K562 (cell line): ENCODE measurements around the gene TPD52L1. TPM values are rescaled to one million over a fixed set of nuclear protein-coding genes. Genes with fewer than 3 reads are reported as not detected.
A peak's percentile ranks its signal among the peaks of the same experiment; 100 is the strongest.

ENCODE experiments used
- BACH1 ChIP-seq: fragments of 200-800 bp; sonication (Bioruptor generic); IDR thresholded peaks from 2 replicates; pipeline ENCODE4 v1.6.1; 2016; ENCODE audit warnings: missing genetic modification characterization, missing compliant biosample characterization
- ESRRB ChIP-seq: fragments of 250-450 bp; sonication (Bioruptor Pico); IDR thresholded peaks from 2 replicates; pipeline ENCODE4 v1.5.0; 2020; ENCODE audit warnings: mild to moderate bottlenecking, moderate library complexity, borderline replicate concordance
- FOXM1 ChIP-seq, 2 experiments: fragments of 450-650 bp in 1 of 2; sonication (generic) in 1 of 2; formaldehyde crosslinking in 1 of 2; IDR thresholded peaks; 2 replicates each; pipeline versions ENCODE4 v1.6.1 to v1.9.0; 2017 to 2022; ENCODE audit warnings: low read depth in 2 of 2, mild to moderate bottlenecking in 2 of 2, missing genetic modification reagents in 1 of 2, moderate library complexity in 1 of 2
- HDAC1 ChIP-seq, 2 experiments: fragments of 450-650 bp; IDR thresholded peaks; 2 replicates each; pipeline ENCODE4 v1.6.1; 2016 to 2017; ENCODE audit warnings: inconsistent platforms in 1 of 2, mild to moderate bottlenecking in 1 of 2, moderate library complexity in 1 of 2
- HMG20A ChIP-seq: fragments of 450-650 bp; formaldehyde crosslinking; conservative IDR thresholded peaks from 2 replicates; pipeline ENCODE4 v1.4.0; 2020; ENCODE audit warnings: mild to moderate bottlenecking, mixed read lengths
- KAT7 ChIP-seq: sonication (generic); formaldehyde crosslinking; IDR thresholded peaks from 2 replicates; pipeline ENCODE4 v1.8.0; 2022; ENCODE audit warnings: missing genetic modification reagents, mild to moderate bottlenecking, borderline replicate concordance
- KDM2B ChIP-seq: fragments of 250-450 bp; sonication (Bioruptor Pico); IDR thresholded peaks from 2 replicates; pipeline ENCODE4 v1.8.0; 2021; ENCODE audit warnings: mild to moderate bottlenecking, moderate library complexity
- LARP7 ChIP-seq: fragments of 450-650 bp; IDR thresholded peaks from 2 replicates; pipeline ENCODE4 v1.6.1; 2016
- MCM3 ChIP-seq: fragments of 450-650 bp; IDR thresholded peaks from 2 replicates; pipeline ENCODE4 v1.6.1; 2016
- MYBL2 ChIP-seq, 2 experiments: fragments of 450-650 bp in 1 of 2; sonication (generic) in 1 of 2; formaldehyde crosslinking in 1 of 2; IDR thresholded peaks; 2 replicates each; pipeline versions ENCODE4 v1.6.1 to v1.8.1; 2017 to 2022; ENCODE audit warnings: borderline replicate concordance in 1 of 2, inconsistent platforms in 1 of 2, low read depth in 1 of 2, mild to moderate bottlenecking in 1 of 2, missing genetic modification reagents in 1 of 2, moderate library complexity in 1 of 2
- MYC ChIP-seq, 2 experiments: fragments of 250-450 bp in 1 of 2; sonication (Bioruptor Pico) in 1 of 2; IDR thresholded peaks; 2 replicates each; pipeline versions ENCODE4 v1.5.1 to v1.6.1; 2012 to 2021; ENCODE audit warnings: low read depth in 2 of 2, borderline replicate concordance in 1 of 2, improper control_type of control experiment in 1 of 2, low read length in 1 of 2, mild to moderate bottlenecking in 1 of 2, moderate library complexity in 1 of 2
- NFE2 ChIP-seq: IDR thresholded peaks from 2 replicates; pipeline ENCODE4 v1.6.1; 2014; ENCODE audit warnings: antibody characterized with exemption, low read depth
- NONO ChIP-seq, 2 experiments: fragments of 200-400 bp in 1 of 2; fragments of 450-650 bp in 1 of 2; formaldehyde crosslinking in 1 of 2; IDR thresholded peaks; 2 replicates each; pipeline ENCODE4 v1.6.1; 2017; ENCODE audit warnings: low read depth in 2 of 2, mild to moderate bottlenecking in 2 of 2, moderate library complexity in 2 of 2, low read length in 1 of 2
- NR2C1 ChIP-seq, 2 experiments: fragments of 450-650 bp; IDR thresholded peaks; 2 replicates each; pipeline ENCODE4 v1.6.1; 2017; ENCODE audit warnings: mild to moderate bottlenecking in 2 of 2, antibody characterized with exemption in 1 of 2, inconsistent platforms in 1 of 2, missing compliant biosample characterization in 1 of 2, missing genetic modification characterization in 1 of 2
- POLR2G ChIP-seq: fragments of 200-400 bp; formaldehyde crosslinking; IDR thresholded peaks from 2 replicates; pipeline ENCODE4 v1.6.1; 2017; ENCODE audit warnings: low read depth, mild to moderate bottlenecking, antibody characterized with exemption, low read length, moderate library complexity
- RB1 ChIP-seq: fragments of 450-650 bp; IDR thresholded peaks from 2 replicates; pipeline ENCODE4 v1.6.1; 2017; ENCODE audit warnings: low read depth, mild to moderate bottlenecking
- SMARCA4 ChIP-seq: fragments of 450-650 bp; IDR thresholded peaks from 2 replicates; pipeline ENCODE4 v1.6.1; 2016
- SMARCE1 ChIP-seq: fragments of 450-650 bp; IDR thresholded peaks from 2 replicates; pipeline ENCODE4 v1.7.1; 2016; ENCODE audit warnings: mild to moderate bottlenecking
- SMC3 ChIP-seq: conservative IDR thresholded peaks from 2 replicates; pipeline ENCODE4 v1.6.1; 2011; ENCODE audit warnings: low read depth, low read length, improper control_type of control experiment; ENCODE audit not compliant: insufficient read depth
- SREBF1 ChIP-seq: fragments of 150-350 bp; IDR thresholded peaks from 2 replicates; pipeline ENCODE4 v1.6.1; 2014; ENCODE audit warnings: antibody characterized with exemption, low read depth, low read length, borderline replicate concordance
- XRCC3 ChIP-seq: fragments of 450-650 bp; IDR thresholded peaks from 2 replicates; pipeline ENCODE4 v1.6.1; 2017; ENCODE audit warnings: mild to moderate bottlenecking, moderate library complexity
- ZFP36 ChIP-seq: fragments of 150-350 bp; IDR thresholded peaks from 2 replicates; pipeline ENCODE4 v1.6.1; 2018; ENCODE audit warnings: low read length, low read depth; ENCODE audit not compliant: partially characterized antibody
- ZNF77 ChIP-seq: fragments of 250-450 bp; sonication (Bioruptor Pico); IDR thresholded peaks from 2 replicates; pipeline ENCODE4 v1.5.0; 2020
- polyA plus RNA-seq, 8 experiments: library from polyadenylated mRNA; depleted of rRNA in 4 of 8; stranded (reverse) in 5 of 8; unstranded in 3 of 8; fragments of >200 nt; fragmentation: Nextera tagmentation in 2 of 8; fragmentation: Illumina TruSeq in 1 of 8; extraction: Ambion mirVana in 2 of 8; extraction: Trizol in 1 of 8; gene quantifications; 2 replicates each; pipeline versions ENCODE4 v1.2.1 to v1.2.3, GENCODE V29; 2011 to 2014; ENCODE audit warnings: inconsistent platforms in 1 of 8, missing spikeins in 1 of 8
- total RNA-seq, 7 experiments: library from RNA; depleted of rRNA in 6 of 7; stranded (reverse); fragments of >200 nt in 6 of 7; fragmentation: Illumina TruSeq in 2 of 7; extraction: Trizol in 2 of 7; gene quantifications; 2 replicates each; pipeline versions ENCODE4 v1.2.1 to v1.2.3, GENCODE V29; 2011 to 2021; ENCODE audit warnings: low replicate concordance in 1 of 7
- TF ChIP-seq, protein P1 (sequence below): fragments of 450-650 bp; formaldehyde crosslinking; IDR thresholded peaks from 2 replicates; pipeline ENCODE4 v1.4.0; 2022; ENCODE audit warnings: missing genetic modification characterization
- TF ChIP-seq, protein P2 (sequence below), 2 experiments: fragments of 450-650 bp; IDR thresholded peaks; 2 replicates each; pipeline ENCODE4 v1.6.1; 2016

The TPD52L1 gene
- total and polyA plus RNA-seq, 9 of the 15 experiments (the other 6 are each of a cell fraction or from before 2014, with no cell fraction given): 12.9 to 149 (median 75.7) TPM

DNA sequence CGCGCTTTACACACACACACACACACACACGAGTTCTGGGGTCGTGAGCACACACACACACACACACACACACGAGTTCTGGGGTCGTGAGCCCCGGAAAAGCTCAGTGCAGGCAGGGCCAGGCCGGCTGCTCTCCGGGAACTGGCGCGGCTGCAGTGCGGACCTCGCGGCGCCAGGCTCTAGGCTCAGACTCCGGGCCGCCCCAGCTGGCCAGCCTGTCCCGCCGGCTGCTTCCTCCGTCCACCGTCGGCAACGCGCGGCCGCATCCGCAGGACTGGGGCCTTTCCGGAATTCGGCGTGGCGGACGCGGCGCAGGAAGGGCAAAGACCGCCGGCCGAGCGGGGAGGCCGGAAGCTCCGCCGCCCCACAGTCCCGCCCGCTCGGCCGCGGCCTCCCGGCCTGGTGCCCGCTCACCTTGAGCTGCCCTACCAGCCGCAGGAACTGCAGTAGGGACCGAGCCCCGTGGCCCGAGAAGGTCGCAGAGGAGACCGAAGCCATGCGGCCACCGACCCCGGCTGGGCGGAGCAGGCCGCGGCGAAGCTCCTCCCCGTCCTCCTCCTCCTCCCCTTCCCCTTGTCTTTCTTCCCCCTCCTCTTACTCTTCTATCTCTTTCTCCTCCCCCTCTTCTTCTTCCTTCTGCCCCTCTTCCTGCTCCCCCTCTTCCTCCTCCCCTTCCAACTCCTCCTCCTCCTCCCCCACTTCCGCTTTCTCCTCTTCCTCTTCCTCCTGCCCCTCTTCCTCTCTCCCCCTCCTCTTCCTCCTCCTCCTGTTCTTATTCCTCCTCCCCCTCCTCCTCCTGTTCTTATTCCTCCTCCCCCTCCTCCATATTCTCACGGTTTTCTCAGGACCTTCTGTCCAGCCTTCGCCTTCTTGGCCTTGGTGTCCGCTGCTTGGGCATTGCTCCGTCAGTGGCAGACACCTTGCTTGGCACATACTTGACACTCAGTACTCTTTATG is 148.1 kb downstream of the TPD52L1 start, which contains the start of gene HDDC2 (continued):
- TF ChIP-seq SMC3: no peak
- no peak for TF ChIP-seq XRCC3
- TF ChIP-seq MYBL2 (IDR thresholded peaks at IDR 0.05; ENCODE audit: low read depth): no peak
- no peak for TF ChIP-seq MYBL2 (CRISPR knock-in tag; IDR thresholded peaks at IDR 0.05; ENCODE audit: borderline replicate concordance)
- peak; percentile 73 for TF ChIP-seq SMARCA4
- TF ChIP-seq NONO (IDR thresholded peaks at IDR 0.05; ENCODE audit: low read depth in 2 of 2, low read length in 1 of 2): peak in 1 of 2 experiments; percentile 62; a peak in 2 of 4 replicates
- peak; percentile 99 for TF ChIP-seq LARP7
- TF ChIP-seq MCM3: no peak
- peak; percentile 93 for TF ChIP-seq MYC (IDR thresholded peaks at IDR 0.05; ENCODE audit: low read depth, low read length)
- 0 out of 2 replicates have a peak, but pooled peaks have one; percentile 24 for TF ChIP-seq MYC (CRISPR knock-in tag; IDR thresholded peaks at IDR 0.05; ENCODE audit: borderline replicate concordance, low read depth)
- 0 out of 2 replicates have a peak, but pooled peaks have one; percentile 30 for TF ChIP-seq NR2C1 (IDR thresholded peaks at IDR 0.05)
- TF ChIP-seq NR2C1 (tag; IDR thresholded peaks at IDR 0.05): peak; percentile 34; the same call in 1 of the 2 replicates
- TF ChIP-seq SMARCE1: peak; percentile 87
- TF ChIP-seq KDM2B (CRISPR knock-in tag): no peak
- TF ChIP-seq ESRRB: no peak
- TF ChIP-seq POLR2G: peak; percentile 96
- peak in 1 of 2 experiments; percentile 96; a peak in 2 of 4 replicates for TF ChIP-seq HDAC1 (IDR thresholded peaks at IDR 0.05)
- TF ChIP-seq KAT7 (CRISPR knock-in tag): peak; percentile 72; the same call in 1 of the 2 replicates
- TF ChIP-seq NFE2: no peak
- TF ChIP-seq, protein P1, sequence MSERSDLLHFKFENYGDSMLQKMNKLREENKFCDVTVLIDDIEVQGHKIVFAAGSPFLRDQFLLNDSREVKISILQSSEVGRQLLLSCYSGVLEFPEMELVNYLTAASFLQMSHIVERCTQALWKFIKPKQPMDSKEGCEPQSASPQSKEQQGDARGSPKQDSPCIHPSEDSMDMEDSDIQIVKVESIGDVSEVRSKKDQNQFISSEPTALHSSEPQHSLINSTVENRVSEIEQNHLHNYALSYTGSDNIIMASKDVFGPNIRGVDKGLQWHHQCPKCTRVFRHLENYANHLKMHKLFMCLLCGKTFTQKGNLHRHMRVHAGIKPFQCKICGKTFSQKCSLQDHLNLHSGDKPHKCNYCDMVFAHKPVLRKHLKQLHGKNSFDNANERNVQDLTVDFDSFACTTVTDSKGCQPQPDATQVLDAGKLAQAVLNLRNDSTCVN (CRISPR knock-in tag): peak; percentile 91
- no peak for TF ChIP-seq ZFP36
- no peak for TF ChIP-seq SREBF1
- 0 out of 2 replicates have a peak, but pooled peaks have one; percentile 30 for TF ChIP-seq FOXM1 (IDR thresholded peaks at IDR 0.05; ENCODE audit: low read depth)
- peak; percentile 94 for TF ChIP-seq FOXM1 (CRISPR knock-in tag; IDR thresholded peaks at IDR 0.05; ENCODE audit: low read depth)
- peak; percentile 78 for TF ChIP-seq RB1
- TF ChIP-seq ZNF77 (CRISPR knock-in tag): no peak
- TF ChIP-seq, protein P2, sequence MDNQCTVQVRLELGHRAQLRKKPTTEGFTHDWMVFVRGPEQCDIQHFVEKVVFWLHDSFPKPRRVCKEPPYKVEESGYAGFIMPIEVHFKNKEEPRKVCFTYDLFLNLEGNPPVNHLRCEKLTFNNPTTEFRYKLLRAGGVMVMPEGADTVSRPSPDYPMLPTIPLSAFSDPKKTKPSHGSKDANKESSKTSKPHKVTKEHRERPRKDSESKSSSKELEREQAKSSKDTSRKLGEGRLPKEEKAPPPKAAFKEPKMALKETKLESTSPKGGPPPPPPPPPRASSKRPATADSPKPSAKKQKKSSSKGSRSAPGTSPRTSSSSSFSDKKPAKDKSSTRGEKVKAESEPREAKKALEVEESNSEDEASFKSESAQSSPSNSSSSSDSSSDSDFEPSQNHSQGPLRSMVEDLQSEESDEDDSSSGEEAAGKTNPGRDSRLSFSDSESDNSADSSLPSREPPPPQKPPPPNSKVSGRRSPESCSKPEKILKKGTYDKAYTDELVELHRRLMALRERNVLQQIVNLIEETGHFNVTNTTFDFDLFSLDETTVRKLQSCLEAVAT (IDR thresholded peaks at IDR 0.05): peak; percentile 90 to 97
- no peak for TF ChIP-seq BACH1 (tag)
- no peak for TF ChIP-seq HMG20A
